Myometrial cell (primary cell): ENCODE measurements around the gene ADGRD2. TPM values are rescaled to one million over a fixed set of nuclear protein-coding genes. Genes with fewer than 3 reads are reported as not detected.

ENCODE experiments used
- total RNA-seq: library from RNA; depleted of rRNA; stranded (reverse); fragments of >200 nt; gene quantifications from 2 replicates; pipeline ENCODE4 v1.2.3, GENCODE V29; 2015

Gene ADGRD2, protein sequence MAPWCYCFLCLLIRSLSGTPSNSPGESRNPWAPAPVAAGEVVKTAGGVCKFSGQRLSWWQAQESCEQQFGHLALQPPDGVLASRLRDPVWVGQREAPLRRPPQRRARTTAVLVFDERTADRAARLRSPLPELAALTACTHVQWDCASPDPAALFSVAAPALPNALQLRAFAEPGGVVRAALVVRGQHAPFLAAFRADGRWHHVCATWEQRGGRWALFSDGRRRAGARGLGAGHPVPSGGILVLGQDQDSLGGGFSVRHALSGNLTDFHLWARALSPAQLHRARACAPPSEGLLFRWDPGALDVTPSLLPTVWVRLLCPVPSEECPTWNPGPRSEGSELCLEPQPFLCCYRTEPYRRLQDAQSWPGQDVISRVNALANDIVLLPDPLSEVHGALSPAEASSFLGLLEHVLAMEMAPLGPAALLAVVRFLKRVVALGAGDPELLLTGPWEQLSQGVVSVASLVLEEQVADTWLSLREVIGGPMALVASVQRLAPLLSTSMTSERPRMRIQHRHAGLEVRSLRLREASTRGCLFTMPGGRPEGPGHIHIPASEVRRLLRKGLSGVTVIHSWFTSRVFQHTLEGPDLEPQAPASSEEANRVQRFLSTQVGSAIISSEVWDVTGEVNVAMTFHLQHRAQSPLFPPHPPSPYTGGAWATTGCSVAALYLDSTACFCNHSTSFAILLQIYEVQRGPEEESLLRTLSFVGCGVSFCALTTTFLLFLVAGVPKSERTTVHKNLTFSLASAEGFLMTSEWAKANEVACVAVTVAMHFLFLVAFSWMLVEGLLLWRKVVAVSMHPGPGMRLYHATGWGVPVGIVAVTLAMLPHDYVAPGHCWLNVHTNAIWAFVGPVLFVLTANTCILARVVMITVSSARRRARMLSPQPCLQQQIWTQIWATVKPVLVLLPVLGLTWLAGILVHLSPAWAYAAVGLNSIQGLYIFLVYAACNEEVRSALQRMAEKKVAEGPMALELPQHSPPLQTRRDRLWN
- not detected in 2 replicates for total RNA-seq

DNA sequence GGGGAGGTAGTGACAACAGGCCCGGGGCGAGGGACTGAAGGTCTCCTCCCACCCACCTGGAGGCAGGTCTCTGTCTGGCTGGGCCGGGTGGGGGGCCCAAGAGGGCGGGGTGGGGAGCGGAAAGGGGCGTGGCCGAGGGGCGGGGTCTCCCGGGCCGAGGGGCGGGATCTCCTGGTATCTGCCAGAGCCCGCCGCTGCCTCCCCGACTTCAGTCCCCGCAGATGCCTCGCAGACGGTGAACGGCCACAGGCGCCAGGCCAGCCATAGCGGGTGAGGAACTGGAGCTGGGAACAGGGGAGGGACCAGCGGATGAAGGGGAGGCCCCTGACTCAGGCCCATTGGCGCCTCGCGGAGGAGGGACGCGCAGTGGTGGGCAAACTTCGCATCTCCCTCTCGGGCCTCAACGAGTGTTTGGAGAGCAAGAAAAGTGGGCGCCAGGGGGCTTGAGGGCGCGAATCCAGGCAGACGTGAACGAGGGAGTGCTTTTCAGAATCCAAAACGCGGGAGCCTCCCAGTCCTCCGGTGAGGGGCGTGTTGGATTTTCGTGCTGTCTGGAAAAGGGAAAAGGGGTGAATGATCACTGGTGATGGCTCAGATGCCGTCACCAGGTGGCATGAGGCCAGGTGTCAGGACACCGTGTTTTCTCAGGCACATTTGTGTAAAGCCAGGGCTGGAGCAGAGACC lies at the start of gene ADGRD2:
ADGRD2 (plus strand) TSS at position 211 of the 684 bp plus-strand sequence. CDS start 1,216 bp downstream, outside the sequence.

DNA sequence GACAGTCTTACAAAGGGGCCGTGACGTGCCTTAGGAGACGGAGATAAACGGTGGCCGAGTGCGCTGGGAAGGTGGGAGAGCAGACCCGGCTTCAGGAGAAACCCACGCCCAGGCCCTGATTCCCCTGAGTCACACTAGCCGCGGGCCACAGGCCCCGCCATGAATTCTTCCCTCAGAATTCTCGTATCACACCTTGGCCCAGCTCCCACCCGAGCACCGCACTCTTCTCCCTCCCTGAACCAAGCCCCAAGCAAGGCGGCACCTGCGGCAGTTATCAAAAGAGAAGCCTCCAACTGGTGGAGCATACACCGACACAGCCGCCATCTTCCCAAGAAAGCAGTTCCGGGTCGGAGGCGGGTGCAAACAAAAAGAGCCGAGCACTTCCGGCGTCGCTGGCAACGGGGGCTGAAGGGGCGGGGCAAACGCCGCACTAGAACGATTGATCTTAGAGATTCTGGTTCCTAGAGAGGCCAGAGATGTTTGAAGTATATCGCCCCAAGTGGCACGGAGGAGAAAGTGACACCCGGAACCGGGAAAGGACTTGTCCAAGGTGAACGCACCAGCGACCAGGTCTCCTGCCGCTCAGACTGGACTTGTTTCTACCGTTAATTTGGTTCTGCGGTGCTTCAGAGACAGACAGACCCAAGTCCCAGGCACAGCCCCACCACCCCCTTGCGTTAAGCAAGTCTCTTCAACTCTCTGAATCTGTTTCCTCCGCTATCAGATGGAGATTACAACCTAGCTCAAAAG lies 35.0 kb upstream of the ADGRD2 start, which contains the start of gene PSMB7:
PSMB7 (minus strand) TSS at position 341 of the 750 bp plus-strand sequence; CDS start at position 324, 17 bp downstream.

DNA sequence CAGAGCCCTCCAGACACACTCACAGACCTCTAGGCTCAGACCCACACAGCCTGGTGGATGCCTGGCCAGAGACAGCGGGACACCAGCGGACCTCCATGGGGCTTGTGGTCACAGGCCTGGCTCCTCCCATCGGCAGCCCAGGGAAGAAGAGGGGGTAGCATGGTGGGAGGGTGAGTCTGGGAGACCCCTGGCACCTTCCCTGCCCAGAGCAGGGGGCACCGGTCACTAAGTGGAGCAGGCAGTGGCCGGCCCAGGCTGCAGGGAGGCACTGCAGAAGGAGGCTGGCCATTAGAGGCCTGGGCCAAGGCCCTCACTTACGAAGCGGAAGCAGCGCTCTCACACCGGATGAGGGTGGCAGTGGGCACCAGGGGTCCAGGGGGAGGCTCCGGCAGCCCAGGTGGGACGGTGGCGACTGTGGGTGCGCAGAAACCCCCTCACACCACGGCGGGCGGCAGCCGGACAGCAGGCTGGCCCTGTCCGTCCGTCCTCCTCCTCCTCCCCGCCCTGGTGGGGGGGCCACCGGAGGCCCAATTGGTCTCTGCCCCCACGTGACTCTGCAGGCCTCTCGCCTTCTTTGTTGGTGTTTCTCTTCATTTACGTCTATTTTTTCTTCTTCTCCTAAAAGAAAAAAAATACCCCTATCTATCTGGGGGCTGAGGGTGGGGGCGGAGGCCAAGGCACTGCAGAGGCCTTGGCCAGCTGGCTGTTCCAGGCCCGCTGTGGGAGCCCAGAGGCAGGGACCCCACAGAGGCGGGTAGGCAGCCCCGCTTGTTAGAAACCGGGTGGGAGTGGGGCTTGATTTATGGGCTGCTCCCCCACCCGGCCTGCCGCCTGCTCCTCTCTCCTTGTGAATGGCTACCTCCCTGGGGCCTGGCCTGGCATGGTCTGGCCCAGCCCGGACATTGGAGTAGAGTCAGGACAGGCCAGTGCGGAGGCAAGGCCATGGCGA lies 57.0 kb downstream of the ADGRD2 start, which contains the start of gene NR5A1:
NR5A1 (minus strand) TSS at position 469 of the 949 bp plus-strand sequence. CDS start 4,004 bp downstream, outside the sequence.

Other genes starting within 250 kb of the ADGRD2 start
- 23.4 and 34.9 TPM in 2 replicates for gene NEK6, start 192.5 kb upstream of the ADGRD2 start, total RNA-seq
- gene PSMB7, start 35.0 kb upstream of the ADGRD2 start, total RNA-seq, result 341 and 379 TPM in 2 replicates
- gene NR5A1, start 56.9 kb downstream of the ADGRD2 start, total RNA-seq, result not detected in 2 replicates